Endothelial cell of umbilical vein (primary cell): ENCODE results near the gene ZDHHC22. TPM values are rescaled to one million over a fixed set of nuclear protein-coding genes. Genes with fewer than 3 reads are reported as not detected.

Source experiments
- BruUV-seq: library from RNA; stranded (reverse); fragments of 400-500 nt; replicated peaks from 2 replicates; lab custom pipeline; 2021; lab: Mats Ljungman, UMichigan
- CTCF ChIA-PET: fragments of 300-600, 350-600 bp; sonication (Branson Sonifier 250); formaldehyde crosslinking; loops from one replicate; lab custom pipeline; 2021; ENCODE audit warnings: antibody characterized with exemption, inconsistent platforms; lab: Charles Lee
- POLR2A ChIA-PET: fragments of 300-600, 350-600 bp; sonication (Branson Sonifier 250); formaldehyde crosslinking; loops from one replicate; lab custom pipeline; 2021; ENCODE audit warnings: antibody characterized with exemption, inconsistent platforms; lab: Charles Lee
- DNase-seq: peaks from one replicate; pipeline ENCODE4 v3.0.0-alpha.2; 2011; ENCODE audit warnings: low read depth, low spot score
- FAIRE-seq: peaks from 2 replicates; lab custom pipeline; 2011; peaks lifted over from hg19 to GRCh38; lab: Jason Lieb, UNC
- H2AFZ ChIP-seq: 2 replicates; pipeline ENCODE4 v1.6.0; 2012; ENCODE audit warnings: low read depth, low read length, control low read depth, inconsistent platforms
- H3K27ac ChIP-seq: 2 replicates; pipeline ENCODE4 v1.5.1; 2011; ENCODE audit warnings: low read depth, mild to moderate bottlenecking, control low read depth, low read length, moderate library complexity; ENCODE audit not compliant: insufficient read depth
- H3K27me3 ChIP-seq, 2 experiments: 2 replicates each; pipeline versions ENCODE4 v1.6.0 to v1.6.1; 2011; ENCODE audit warnings: low read length in 2 of 2, mixed read lengths in 1 of 2; ENCODE audit not compliant: control insufficient read depth in 2 of 2, insufficient read depth in 2 of 2
- H3K36me3 ChIP-seq, 2 experiments: 2 replicates in 1 of 2; 3 replicates in 1 of 2; pipeline ENCODE4 v1.5.1; 2011; ENCODE audit warnings: low read length in 2 of 2, mild to moderate bottlenecking in 1 of 2, moderate library complexity in 1 of 2; ENCODE audit not compliant: control insufficient read depth in 2 of 2, insufficient read depth in 2 of 2; ENCODE audit errors: extremely low read depth in 1 of 2
- H3K4me1 ChIP-seq: 3 replicates; pipeline ENCODE4 v1.5.1; 2011; ENCODE audit warnings: mild to moderate bottlenecking, low read length; ENCODE audit not compliant: control insufficient read depth, insufficient read depth; ENCODE audit errors: extremely low read depth
- H3K4me2 ChIP-seq: 2 replicates; pipeline ENCODE4 v1.6.1; 2011; ENCODE audit warnings: low read length, control low read depth, mixed read lengths; ENCODE audit not compliant: insufficient read depth
- H3K4me3 ChIP-seq, 3 experiments: fragments of 200-600 bp in 1 of 3; sonication (generic), shearing (Covaris generic) in 1 of 3; replicated peaks in 1 of 3; 2 replicates each; pipeline ENCODE4 v1.5.1; 2011 to 2016; ENCODE audit warnings: control low read depth in 3 of 3, low read length in 3 of 3, mild to moderate bottlenecking in 2 of 3, inconsistent platforms in 1 of 3, low read depth in 1 of 3, moderate library complexity in 1 of 3; ENCODE audit not compliant: insufficient read depth in 1 of 3
- H3K79me2 ChIP-seq: 2 replicates; pipeline ENCODE4 v1.6.0; 2012; ENCODE audit warnings: low read length, inconsistent platforms; ENCODE audit not compliant: control insufficient read depth, insufficient read depth
- H3K9ac ChIP-seq: replicated peaks from 2 replicates; pipeline ENCODE3; 2011; ENCODE audit warnings: low read length, control low read depth; ENCODE audit not compliant: insufficient read depth; ENCODE audit errors: extremely low read depth
- H3K9me1 ChIP-seq: replicated peaks from 3 replicates; pipeline ENCODE4 v1.6.0; 2011; ENCODE audit warnings: mild to moderate bottlenecking, low read length; ENCODE audit not compliant: control insufficient read depth, insufficient read depth; ENCODE audit errors: extremely low read depth
- H3K9me3 ChIP-seq: replicated peaks from 2 replicates; pipeline ENCODE4 v1.5.1; 2012; ENCODE audit warnings: low read length, inconsistent platforms; ENCODE audit not compliant: control insufficient read depth, insufficient read depth
- H4K20me1 ChIP-seq: replicated peaks from 2 replicates; pipeline ENCODE3; 2011; ENCODE audit warnings: mild to moderate bottlenecking, low read length; ENCODE audit not compliant: control insufficient read depth, insufficient read depth; ENCODE audit errors: extremely low read depth
- EZH2 ChIP-seq: IDR thresholded peaks from 2 replicates; pipeline ENCODE4 v1.6.1; 2012; ENCODE audit warnings: borderline replicate concordance, low read depth, mild to moderate bottlenecking, moderate library complexity, low read length, inconsistent platforms; ENCODE audit not compliant: severe bottlenecking
- FOS ChIP-seq: IDR thresholded peaks from 2 replicates; pipeline ENCODE4 v1.6.1; 2011; ENCODE audit warnings: mild to moderate bottlenecking, low read length, moderate library complexity, borderline replicate concordance; ENCODE audit not compliant: insufficient read depth
- GATA2 ChIP-seq: IDR thresholded peaks from 2 replicates; pipeline ENCODE4 v1.7.0; 2011; ENCODE audit warnings: low read depth, mild to moderate bottlenecking, moderate library complexity, mixed read lengths, low read length; ENCODE audit not compliant: insufficient read length, insufficient read depth
- JUN ChIP-seq: IDR thresholded peaks from 2 replicates; pipeline ENCODE4 v1.6.1; 2011; ENCODE audit warnings: borderline replicate concordance, low read depth; ENCODE audit not compliant: insufficient read length, insufficient read depth
- MAX ChIP-seq: IDR thresholded peaks from 2 replicates; pipeline ENCODE4 v1.6.1; 2011; ENCODE audit not compliant: insufficient read depth, insufficient read length
- MYC ChIP-seq: IDR thresholded peaks from one replicate; pipeline ENCODE4 v1.6.1; 2011; ENCODE audit warnings: mild to moderate bottlenecking, low read depth, low read length
- POLR2A ChIP-seq: IDR thresholded peaks from 2 replicates; pipeline ENCODE4 v1.6.1; 2012; ENCODE audit warnings: low read depth, mild to moderate bottlenecking, control low read depth, low read length
- POLR2AphosphoS5 ChIP-seq: IDR thresholded peaks from 2 replicates; pipeline ENCODE4 v1.6.1; 2012; ENCODE audit warnings: low read depth, mild to moderate bottlenecking, control low read depth, low read length, moderate library complexity; ENCODE audit not compliant: insufficient read depth
- dilution Hi-C: fragments of 300-500 bp; cut with MboI; formaldehyde crosslinking; loops from one replicate; pipeline ENCODE4 v1.15.0; 2019; ENCODE audit warnings: low sequenced_read_pairs; ENCODE audit not compliant: extremely low pct_ligation_motif_present
- intact Hi-C: fragments of 100-400 bp; cut with micrococcal nuclease; formaldehyde crosslinking; loops from one replicate; pipeline ENCODE4 v1.10.0; 2022
- polyA plus RNA-seq, 4 experiments: library from polyadenylated mRNA; depleted of rRNA in 3 of 4; stranded (reverse) in 3 of 4; unstranded in 1 of 4; fragments of >200 nt; gene quantifications; 2 replicates each; pipeline versions ENCODE4 v1.2.1 to v1.2.3, GENCODE V29; 2011 to 2012; ENCODE audit warnings: missing spikeins in 1 of 4
- total RNA-seq: library from RNA; stranded (reverse); gene quantifications from 2 replicates; pipeline ENCODE4 v1.2.3, GENCODE V29; 2021
- TF ChIP-seq, protein P1 (sequence below), 2 donors: IDR thresholded peaks; 1 replicate in 1 of 2; 2 replicates in 1 of 2; pipeline ENCODE4 v1.5.1; 2011; ENCODE audit warnings: low read length in 2 of 2, mild to moderate bottlenecking in 2 of 2, moderate library complexity in 2 of 2, control low read depth in 1 of 2, inconsistent platforms in 1 of 2, low read depth in 1 of 2; ENCODE audit not compliant: insufficient read depth in 1 of 2; ENCODE audit errors: extremely low read depth in 1 of 2

The ZDHHC22 gene
- total and polyA plus RNA-seq, 2 donors (not counting 3 experiments of a cell fraction or from before 2014, with no cell fraction given), result 0.03 to 0.24 TPM

GRCh38 chr14:77088645-77089044 lies 52.9 kb downstream of the ZDHHC22 start:
- FAIRE-seq (no peak), DNase-seq (no peak)
- ChIA-PET CTCF (interaction anchor here (1.4 to 13.5 kb wide), 3 partner anchors 17 to 215 kb away, joined by 3 to 312 read pairs (median 16); no protein-coding TSS in a partner anchor), POLR2A (no interaction called here)
- no TSS peak for BruUV-seq
- Histone ChIP-seq H3K4me2 (no peak overlapping the region), H3K9me3 (no peaks in the 10 kb centered on the region), H3K27me3 (peaks cover 11 to 24% of the 10 kb centered on the region in 2 experiments), H3K4me1 (no peaks in the 10 kb centered on the region), H3K4me3 (no peak overlapping the region), H3K27ac (no peak overlapping the region), H4K20me1 (no peaks in the 10 kb centered on the region), H3K9me1 (no peaks in the 10 kb centered on the region), H3K9ac (no peak overlapping the region), H2AFZ (no peak overlapping the region), H3K79me2 (no peaks in the 10 kb centered on the region), H3K36me3 (no peaks in the 10 kb centered on the region)
- TF ChIP-seq, protein P1, sequence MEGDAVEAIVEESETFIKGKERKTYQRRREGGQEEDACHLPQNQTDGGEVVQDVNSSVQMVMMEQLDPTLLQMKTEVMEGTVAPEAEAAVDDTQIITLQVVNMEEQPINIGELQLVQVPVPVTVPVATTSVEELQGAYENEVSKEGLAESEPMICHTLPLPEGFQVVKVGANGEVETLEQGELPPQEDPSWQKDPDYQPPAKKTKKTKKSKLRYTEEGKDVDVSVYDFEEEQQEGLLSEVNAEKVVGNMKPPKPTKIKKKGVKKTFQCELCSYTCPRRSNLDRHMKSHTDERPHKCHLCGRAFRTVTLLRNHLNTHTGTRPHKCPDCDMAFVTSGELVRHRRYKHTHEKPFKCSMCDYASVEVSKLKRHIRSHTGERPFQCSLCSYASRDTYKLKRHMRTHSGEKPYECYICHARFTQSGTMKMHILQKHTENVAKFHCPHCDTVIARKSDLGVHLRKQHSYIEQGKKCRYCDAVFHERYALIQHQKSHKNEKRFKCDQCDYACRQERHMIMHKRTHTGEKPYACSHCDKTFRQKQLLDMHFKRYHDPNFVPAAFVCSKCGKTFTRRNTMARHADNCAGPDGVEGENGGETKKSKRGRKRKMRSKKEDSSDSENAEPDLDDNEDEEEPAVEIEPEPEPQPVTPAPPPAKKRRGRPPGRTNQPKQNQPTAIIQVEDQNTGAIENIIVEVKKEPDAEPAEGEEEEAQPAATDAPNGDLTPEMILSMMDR (IDR thresholded peaks at IDR 0.05; ENCODE audit: extremely low read depth in 1 of 2, insufficient read depth in 1 of 2, low read depth in 1 of 2, low read length in 2 of 2), result no peak
- TF ChIP-seq POLR2AphosphoS5 (no peak), MYC (no peak), POLR2A (no peak), JUN (no peak), EZH2 (no peak), FOS (no peak), GATA2 (no peak), MAX (no peak)
- dilution Hi-C loops, result loop anchor here (25.0 kb wide), 1 partner anchor 201 kb away; no protein-coding TSS in a partner anchor
- intact Hi-C loops, result no loop called here
